Lung (tissue), 12 donors: ENCODE results near the gene PABPC1L. TPM values are rescaled to one million over a fixed set of nuclear protein-coding genes. Genes with fewer than 3 reads are reported as not detected.
"Not testable (repeated sequence)": the region's sequence is repeated elsewhere in the genome, so short reads cannot be mapped to it uniquely, and the experiment has no call there.

Experiments used
- ATAC-seq: fragments of 200-7000 bp; cut with Tn5 transposase; one replicate; pipeline ENCODE4 v1.9.1; 2020; ENCODE audit warnings: moderate number of reproducible peaks; ENCODE audit not compliant: insufficient read depth, low FRiP score
- DNase-seq, 3 donors: peaks; one replicate each; pipeline ENCODE4 v3.0.0-alpha.2; 2013 to 2017
- H3K27ac ChIP-seq, 2 donors: one replicate each; pipeline ENCODE4 v1.5.1; 2013; ENCODE audit warnings: mild to moderate bottlenecking in 2 of 2, moderate library complexity in 2 of 2, control low read depth in 1 of 2, inconsistent platforms in 1 of 2, low read depth in 1 of 2, low read length in 1 of 2
- H3K27me3 ChIP-seq, 3 donors: one replicate each; pipeline ENCODE4 v1.5.1; 2013; ENCODE audit warnings: low read length in 2 of 3; ENCODE audit not compliant: control insufficient read depth in 3 of 3, insufficient read depth in 3 of 3
- H3K36me3 ChIP-seq, 4 donors: one replicate each; pipeline ENCODE4 v1.5.1; 2013; ENCODE audit warnings: low read length in 4 of 4, mild to moderate bottlenecking in 1 of 4, moderate library complexity in 1 of 4; ENCODE audit not compliant: control insufficient read depth in 4 of 4, insufficient read depth in 4 of 4
- H3K4me1 ChIP-seq, 5 donors: one replicate each; pipeline ENCODE4 v1.5.1; 2013; ENCODE audit warnings: low read length in 5 of 5, mild to moderate bottlenecking in 2 of 5, moderate library complexity in 1 of 5; ENCODE audit not compliant: control insufficient read depth in 5 of 5, insufficient read depth in 5 of 5
- H3K4me3 ChIP-seq: one replicate; pipeline ENCODE4 v1.5.1; 2013; ENCODE audit warnings: mild to moderate bottlenecking, control low read depth, moderate library complexity
- H3K9ac ChIP-seq, 2 donors: one replicate each; pipeline ENCODE4 v1.5.1; 2013; ENCODE audit warnings: low read length in 2 of 2, control low read depth in 1 of 2; ENCODE audit not compliant: insufficient read depth in 1 of 2
- H3K9me3 ChIP-seq, 4 donors: one replicate each; pipeline ENCODE4 v1.5.1; 2013; ENCODE audit warnings: low read length in 3 of 4, mild to moderate bottlenecking in 1 of 4, moderate library complexity in 1 of 4; ENCODE audit not compliant: control insufficient read depth in 4 of 4, insufficient read depth in 3 of 4
- WGBS, 2 donors: extraction: QIAGEN DNeasy Blood & Tissue Kit; methylation state at CpG; one replicate each; pipeline ENCODE4 v1.1.7; 2013; 5-methylcytosine and 5-hydroxymethylcytosine counted together
- polyA plus RNA-seq, 2 donors: library from polyadenylated mRNA; stranded (reverse); fragments of 200-250 nt; gene quantifications; one replicate each; pipeline ENCODE4 v1.2.1, GENCODE V29; 2013
- total RNA-seq, 2 donors: library from RNA; depleted of rRNA in 1 of 2; stranded (reverse); fragments of >200 nt in 1 of 2; gene quantifications; one replicate each; pipeline ENCODE4 v1.2.1, GENCODE V29; 2014 to 2021
- TF ChIP-seq, protein P1 (sequence below): IDR thresholded peaks from 2 replicates; pipeline ENCODE4 v1.5.1; 2012; ENCODE audit warnings: mild to moderate bottlenecking; ENCODE audit errors: control extremely low read depth, extremely low read depth
- donor health status: control.
- donor health status: control.
- donor health status: Bipolar disorder and iron deficiency.
- donor health status: healthy.
- donor health status: DM: yes; HTN: yes; CAD: no.

PABPC1L gene
- total and polyA plus RNA-seq, 4 donors: 16.9 to 63.3 (median 45.7) TPM

GRCh38 chr20:44866703-44867335, 43.0 kb upstream of the PABPC1L start:
- no peaks in the 10 kb centered on the region for H3K36me3 ChIP-seq
- peaks cover 0 to 13% (median 5%) of the 10 kb centered on the region in 5 donors for H3K4me1 ChIP-seq
- H3K27ac ChIP-seq: no peak overlapping the region
- H3K9ac ChIP-seq: no peak overlapping the region
- no peaks in the 10 kb centered on the region for H3K9me3 ChIP-seq
- no peak overlapping the region for H3K4me3 ChIP-seq
- no peak for ATAC-seq
- 53 to 70% methylated on average over 8 of the region's 8 CpGs for WGBS, 2 donors
- peaks cover 0 to 5% (median 0%) of the 10 kb centered on the region in 3 donors for H3K27me3 ChIP-seq
- TF ChIP-seq, protein P1, sequence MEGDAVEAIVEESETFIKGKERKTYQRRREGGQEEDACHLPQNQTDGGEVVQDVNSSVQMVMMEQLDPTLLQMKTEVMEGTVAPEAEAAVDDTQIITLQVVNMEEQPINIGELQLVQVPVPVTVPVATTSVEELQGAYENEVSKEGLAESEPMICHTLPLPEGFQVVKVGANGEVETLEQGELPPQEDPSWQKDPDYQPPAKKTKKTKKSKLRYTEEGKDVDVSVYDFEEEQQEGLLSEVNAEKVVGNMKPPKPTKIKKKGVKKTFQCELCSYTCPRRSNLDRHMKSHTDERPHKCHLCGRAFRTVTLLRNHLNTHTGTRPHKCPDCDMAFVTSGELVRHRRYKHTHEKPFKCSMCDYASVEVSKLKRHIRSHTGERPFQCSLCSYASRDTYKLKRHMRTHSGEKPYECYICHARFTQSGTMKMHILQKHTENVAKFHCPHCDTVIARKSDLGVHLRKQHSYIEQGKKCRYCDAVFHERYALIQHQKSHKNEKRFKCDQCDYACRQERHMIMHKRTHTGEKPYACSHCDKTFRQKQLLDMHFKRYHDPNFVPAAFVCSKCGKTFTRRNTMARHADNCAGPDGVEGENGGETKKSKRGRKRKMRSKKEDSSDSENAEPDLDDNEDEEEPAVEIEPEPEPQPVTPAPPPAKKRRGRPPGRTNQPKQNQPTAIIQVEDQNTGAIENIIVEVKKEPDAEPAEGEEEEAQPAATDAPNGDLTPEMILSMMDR: no peak
- no peak for DNase-seq

GRCh38 chr20:44869471-44869870, 40.4 kb upstream of the PABPC1L start:
- H3K27ac ChIP-seq: no peak overlapping the region
- H3K4me1 ChIP-seq: no peaks in the 10 kb centered on the region
- no peaks in the 10 kb centered on the region for H3K9me3 ChIP-seq
- WGBS, 2 donors: 73 to 85% methylated on average over 5 of the region's 5 CpGs
- no peaks in the 10 kb centered on the region for H3K36me3 ChIP-seq
- DNase-seq: peak; percentile 37 to 57 (median 57)
- TF ChIP-seq, protein P1: no peak
- H3K4me3 ChIP-seq: no peak overlapping the region
- H3K9ac ChIP-seq: no peak overlapping the region
- no peak for ATAC-seq
- peaks cover 0 to 5% (median 0%) of the 10 kb centered on the region in 3 donors for H3K27me3 ChIP-seq

DNA sequence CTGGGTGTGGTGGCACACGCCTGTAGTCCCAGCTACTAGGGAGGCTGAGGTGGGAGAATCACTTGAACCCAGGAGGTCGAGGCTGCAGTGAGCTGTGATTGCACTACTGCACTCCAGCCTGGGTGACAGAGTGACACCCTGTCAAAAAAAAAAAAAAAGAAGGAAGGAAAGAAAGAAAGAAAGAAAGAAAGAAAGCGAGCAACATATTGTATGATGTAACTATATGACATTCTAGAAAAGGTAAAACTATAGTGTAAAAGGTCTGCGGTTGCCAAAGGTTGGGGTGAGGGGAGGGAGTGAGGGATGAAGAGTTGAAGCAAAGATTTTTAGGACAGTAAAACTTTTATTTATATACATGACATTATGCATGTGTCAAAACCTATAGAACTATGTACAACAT, 27.5 kb upstream of the PABPC1L start:
- not testable (repeated sequence) for DNase-seq

GRCh38 chr20:44883214-44883902, 26.5 kb upstream of the PABPC1L start:
- no peak for DNase-seq
- no peak overlapping the region for H3K9ac ChIP-seq
- H3K4me3 ChIP-seq: no peak overlapping the region
- H3K27ac ChIP-seq: no peak overlapping the region
- ATAC-seq: no peak
- 91 to 95% methylated on average over 7 of the region's 7 CpGs for WGBS, 2 donors
- H3K36me3 ChIP-seq: no peaks in the 10 kb centered on the region
- TF ChIP-seq, protein P1: no peak
- no peaks in the 10 kb centered on the region for H3K27me3 ChIP-seq
- peaks cover 3 to 28% (median 8%) of the 10 kb centered on the region in 5 donors for H3K4me1 ChIP-seq
- no peaks in the 10 kb centered on the region for H3K9me3 ChIP-seq

More for the DNA sequence above, 27.5 kb upstream of the PABPC1L start:
- not testable (repeated sequence) for H3K27ac ChIP-seq, H3K9ac ChIP-seq, H3K4me3 ChIP-seq, H3K27me3 ChIP-seq, H3K36me3 ChIP-seq, ATAC-seq, H3K9me3 ChIP-seq
- H3K4me1 ChIP-seq: peaks cover 0 to 18% (median 4%) of the 10 kb centered on the region in 5 donors
- 88 to 92% methylated on average over 4 of the region's 4 CpGs for WGBS, 2 donors
